ENCODE results near the gene TRAPPC3L.

TRAPPC3L gene

DNA sequence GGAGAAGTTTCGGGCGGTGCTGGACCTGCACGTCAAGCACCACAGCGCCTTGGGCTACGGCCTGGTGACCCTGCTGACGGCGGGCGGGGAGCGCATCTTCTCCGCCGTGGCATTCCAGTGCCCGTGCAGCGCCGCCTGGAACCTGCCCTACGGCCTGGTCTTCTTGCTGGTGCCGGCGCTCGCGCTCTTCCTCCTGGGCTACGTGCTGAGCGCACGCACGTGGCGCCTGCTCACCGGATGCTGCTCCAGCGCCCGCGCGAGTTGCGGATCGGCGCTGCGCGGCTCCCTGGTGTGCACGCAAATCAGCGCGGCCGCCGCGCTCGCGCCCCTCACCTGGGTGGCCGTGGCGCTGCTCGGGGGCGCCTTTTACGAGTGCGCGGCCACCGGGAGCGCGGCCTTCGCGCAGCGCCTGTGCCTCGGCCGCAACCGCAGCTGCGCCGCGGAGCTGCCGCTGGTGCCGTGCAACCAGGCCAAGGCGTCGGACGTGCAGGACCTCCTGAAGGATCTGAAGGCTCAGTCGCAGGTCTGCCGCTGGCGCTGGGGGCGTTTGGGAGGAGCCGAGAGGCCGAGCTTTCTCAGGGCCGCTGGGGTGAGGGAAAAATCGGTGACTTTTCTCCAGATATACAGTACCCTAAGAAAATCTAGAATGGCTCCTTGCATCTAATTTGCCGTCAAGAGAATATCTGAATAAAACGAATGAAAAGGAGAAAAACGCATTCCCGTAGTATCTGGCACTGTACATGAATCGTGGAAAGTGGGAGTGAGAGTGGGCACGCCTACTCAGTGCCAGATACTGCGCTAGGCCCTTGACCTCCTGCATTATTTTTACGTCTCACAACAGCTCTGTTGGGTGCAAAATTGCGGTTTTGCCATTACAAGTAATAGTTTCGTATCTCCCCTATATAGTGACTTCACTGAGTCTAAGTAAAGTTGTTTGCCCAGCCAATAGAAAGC lies 83.3 kb downstream of the TRAPPC3L start:
- DNase-seq = peak; percentile 17

DNA sequence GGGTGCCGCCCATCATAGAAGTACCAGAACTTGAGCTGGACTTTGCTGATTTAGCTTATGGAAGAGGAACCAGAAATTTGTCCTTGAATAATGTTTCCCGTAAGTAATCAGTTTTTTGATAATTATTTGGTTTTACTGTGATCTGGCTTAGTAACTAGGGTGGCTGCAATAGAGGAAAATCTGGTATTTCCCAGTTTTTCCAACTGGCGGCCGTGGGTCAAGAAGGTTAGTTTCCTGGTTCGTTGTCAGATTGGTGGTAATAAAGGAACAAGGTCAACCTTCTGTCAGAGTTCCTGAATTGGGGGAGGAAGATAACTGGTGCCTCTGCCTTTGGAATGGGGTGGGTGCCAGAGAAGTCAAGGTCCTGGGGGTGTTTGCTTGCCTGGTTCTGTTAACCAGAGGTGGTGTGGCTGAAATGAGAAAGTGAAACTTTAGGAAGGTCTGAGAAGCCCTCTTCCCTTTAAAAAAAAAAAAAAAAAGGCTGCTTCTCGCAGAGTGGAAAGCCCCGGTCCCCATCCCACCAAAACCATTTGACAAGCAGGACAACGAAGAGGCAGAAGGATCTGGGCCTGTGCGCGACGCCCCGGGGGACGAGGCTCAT lies 84.1 kb downstream of the TRAPPC3L start, which contains the start of gene CALHM6:
TSS of gene CALHM6 (plus strand) at position 45 of the 601 bp plus-strand sequence. CDS start at position 600, 555 bp downstream.
- DNase-seq = no peak

DNA sequence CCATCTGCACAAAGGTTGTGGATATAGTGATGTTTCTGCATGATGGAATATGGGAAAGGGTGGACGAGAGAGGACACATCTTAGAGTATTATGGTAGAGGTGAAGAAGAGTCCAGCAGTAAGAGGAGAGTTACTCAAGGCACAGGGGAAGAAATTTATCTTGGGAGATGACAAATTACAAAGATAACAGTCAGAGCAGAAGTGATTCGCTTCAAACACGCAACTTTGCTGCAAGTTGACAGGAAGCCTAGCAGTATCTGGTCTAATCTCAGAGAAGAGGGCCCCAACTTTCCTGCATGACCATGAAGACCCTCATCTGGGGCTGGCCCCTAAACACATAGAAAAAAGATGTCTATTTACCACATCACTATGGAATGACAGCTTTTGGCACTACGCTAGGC lies 85.6 kb downstream of the TRAPPC3L start:
- DNase-seq = no peak

DNA sequence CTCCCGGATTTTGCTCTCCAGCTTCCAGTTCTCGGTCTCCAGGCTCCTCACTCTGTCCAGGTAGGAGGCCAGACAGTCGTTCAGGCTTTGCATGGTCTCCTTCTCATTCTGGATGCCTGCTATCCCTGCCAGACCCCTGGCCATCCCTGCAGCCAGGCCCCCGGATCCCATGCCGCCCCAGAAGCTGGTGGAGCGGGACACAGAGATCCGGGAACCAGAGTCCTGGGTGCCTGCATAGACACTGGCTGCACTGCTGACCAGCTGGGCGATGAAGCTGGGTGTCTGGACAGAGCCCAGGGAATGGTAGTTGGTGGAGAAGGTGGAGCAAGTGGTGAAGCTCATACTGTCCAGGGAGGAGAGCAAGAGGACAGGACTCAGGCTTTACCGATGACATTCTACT lies 87.2 kb downstream of the TRAPPC3L start:
- no peak for DNase-seq

DNA sequence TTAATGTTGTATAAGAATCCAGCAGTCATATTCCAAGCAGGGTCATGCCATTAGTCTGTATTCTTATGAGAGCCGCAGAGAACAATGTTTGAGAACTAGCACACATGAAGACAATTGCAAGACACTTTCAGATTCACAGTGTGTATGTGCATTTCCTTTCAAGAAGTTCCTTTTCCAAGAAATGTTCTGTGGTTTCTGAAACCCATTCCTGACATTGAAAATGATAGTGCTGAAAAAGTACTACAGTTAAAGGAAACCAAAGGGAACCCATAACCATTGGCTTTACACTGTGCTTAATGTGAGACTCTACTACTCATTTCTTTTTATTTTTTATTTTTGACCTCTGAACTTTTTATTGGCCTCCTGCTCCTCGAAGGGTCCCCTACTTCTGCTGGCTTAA lies 88.6 kb downstream of the TRAPPC3L start:
- DNase-seq = no peak

DNA sequence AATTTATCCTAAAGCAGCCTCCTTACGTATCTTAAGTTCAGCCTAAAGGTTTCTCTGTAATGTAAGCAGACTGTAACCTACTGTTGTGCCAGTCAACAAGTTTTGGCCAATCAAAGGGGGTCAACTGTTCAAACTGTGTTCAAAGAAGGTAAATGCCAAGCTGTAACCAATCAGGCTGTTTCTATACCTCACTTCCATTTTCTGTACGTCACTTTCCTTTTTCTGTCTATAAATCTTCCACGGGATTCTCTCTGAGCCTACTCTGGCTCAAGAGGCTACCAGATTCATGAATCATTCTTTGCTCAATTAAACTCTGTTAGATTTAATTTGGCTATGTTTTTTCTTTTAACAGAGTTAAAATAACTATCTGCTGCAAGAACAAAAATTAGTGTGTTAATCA lies 89.4 kb downstream of the TRAPPC3L start:
- no peak for DNase-seq

DNA sequence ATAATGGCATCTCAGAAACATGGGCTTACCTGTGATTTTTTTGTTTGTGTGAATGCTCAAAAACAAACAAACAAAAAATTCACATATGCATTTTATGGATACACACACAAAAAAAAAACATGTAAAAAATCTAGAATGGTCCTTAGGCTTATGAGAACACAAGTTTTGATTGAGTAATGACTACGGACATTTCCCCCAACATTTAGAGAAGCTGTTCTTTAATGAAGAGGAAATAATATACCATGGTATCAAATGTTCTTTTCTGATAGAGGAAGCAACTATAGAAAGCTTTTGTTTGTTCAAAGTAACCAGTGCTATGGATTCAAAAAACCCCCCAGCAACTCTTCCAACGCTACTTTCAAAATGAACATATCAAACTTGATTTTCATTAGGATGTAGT lies 93.0 kb downstream of the TRAPPC3L start:
- DNase-seq = no peak

DNA sequence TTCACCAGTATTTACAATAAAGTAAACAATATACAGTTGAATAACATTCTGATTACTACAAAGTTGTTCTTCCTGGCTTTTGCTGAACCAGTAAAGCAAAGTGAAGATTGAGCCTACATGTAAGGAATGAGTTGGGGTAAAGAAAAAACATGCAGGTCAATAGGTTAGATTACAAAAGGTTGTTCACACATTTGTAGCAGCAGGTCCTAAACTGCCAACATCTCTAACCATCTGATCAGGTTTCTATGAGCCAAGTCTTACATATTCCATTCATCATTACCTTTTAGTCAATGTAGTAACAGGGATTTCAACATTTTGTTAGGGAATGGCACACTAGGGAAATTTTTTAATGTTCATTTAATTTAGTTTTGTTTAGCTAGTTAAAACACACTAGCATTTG lies 93.6 kb downstream of the TRAPPC3L start:
- DNase-seq = peak; percentile 6

DNA sequence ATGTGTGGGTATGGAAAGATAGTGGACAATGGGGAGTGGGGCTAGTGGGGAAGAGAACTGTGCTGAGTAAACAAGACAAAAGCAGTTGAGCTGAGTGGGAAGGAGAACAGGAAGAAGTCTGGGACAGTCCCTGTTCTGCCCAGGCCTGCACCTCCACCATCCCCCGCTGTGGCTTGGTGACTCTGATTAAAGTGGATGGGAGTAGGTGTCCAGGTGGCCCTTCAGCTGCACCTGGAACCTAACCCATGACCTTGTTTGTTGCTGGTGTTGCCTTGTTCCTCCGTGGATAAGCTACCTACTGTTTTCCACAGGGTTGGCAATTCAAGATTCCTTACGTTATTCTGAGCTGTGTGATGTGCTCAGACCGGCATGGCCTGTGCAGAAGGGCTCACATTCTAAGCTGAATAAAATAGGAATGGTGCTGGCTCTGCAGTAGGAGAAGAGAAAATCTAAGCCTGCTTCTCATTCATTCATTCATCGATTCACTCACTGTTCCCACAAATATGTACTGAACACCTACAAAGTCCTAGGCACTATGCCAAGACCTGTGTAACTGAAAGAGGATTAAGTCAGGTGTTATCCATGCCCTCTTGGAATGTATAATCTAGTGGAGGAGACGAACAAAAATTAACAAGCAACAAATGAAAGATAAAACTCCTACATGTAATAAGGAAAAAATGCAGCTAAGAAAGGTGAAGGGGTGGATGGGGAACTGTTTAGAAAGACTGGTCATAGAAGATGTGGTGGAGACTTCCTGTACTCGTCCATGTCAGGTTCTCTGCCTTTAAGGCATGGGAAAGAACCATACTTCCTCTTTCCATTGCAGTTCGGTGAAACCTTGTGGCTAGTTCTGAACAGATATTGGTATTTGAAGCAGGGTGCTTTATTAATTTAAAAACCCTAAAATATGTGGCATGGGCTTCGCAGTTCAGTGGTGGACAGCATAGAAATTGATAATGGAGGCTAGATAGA lies 94.4 kb downstream of the TRAPPC3L start:
- peak; percentile 6 for DNase-seq

DNA sequence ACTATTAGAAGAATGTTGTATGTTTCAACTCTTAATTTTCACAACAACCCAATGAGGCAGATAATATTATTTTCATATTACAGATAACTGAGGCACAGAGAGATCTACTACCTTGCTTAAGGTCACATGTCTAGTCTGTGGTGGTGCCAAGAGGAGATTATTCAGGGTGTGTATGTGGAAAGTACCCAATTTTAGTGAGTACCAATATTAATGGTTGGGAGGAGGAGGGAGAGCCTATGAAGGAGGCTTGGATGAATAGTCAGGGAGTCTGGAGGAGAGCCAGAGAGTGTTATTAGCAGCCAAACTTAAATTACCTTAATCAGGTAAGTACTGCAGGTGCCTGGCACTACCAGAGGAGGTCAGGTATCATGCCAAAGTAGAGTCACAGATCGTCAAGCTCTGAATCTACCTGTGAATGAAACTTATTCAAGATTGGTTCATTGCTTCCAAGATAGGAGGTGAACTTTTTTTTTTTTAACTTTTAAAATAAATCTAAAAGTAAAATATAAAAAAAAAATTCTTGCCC lies 95.2 kb downstream of the TRAPPC3L start:
- DNase-seq = no peak

DNA sequence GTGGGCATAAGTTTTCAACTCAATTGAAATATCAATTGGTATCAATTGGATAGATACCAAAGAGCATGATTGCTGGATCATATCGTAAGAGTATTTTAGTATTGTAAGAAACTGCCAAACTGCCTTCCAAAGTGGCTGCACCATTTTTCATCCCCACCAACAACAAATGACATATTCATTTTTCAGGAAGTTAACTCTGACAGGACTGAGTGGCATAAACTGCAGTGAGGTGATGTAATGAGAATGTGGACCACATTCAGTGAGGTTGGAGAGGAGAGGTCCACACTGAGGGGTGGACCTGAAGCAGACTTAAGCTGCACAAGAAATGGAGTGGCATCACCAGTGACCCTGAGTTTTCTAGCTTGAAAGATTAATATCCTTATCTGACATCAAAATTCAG lies 95.9 kb downstream of the TRAPPC3L start:
- DNase-seq = no peak

DNA sequence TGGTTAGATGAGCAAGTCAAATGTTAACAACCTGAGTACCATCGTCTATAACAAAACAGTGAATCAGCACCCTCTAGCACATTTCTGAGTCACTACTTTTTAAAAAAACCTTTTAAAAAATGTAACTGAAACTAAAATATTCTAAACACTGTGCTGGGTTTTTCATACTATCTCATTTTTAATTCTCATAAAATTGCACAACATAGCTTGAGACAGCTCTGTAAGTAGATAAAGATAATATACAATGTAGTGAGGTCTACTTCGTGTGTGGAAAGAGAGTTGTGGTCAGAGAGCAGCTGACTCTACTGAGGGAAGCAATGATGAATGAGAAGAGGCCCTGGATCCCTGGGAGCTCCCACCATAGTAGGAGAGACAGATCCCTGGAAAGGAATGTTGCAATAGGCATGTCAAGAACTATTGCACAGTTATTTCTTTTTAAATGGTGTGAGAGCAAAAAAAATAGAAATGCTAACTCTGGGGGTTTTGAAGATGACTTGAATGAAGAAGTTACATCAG lies 97.9 kb downstream of the TRAPPC3L start:
- DNase-seq = peak; percentile 93

DNA sequence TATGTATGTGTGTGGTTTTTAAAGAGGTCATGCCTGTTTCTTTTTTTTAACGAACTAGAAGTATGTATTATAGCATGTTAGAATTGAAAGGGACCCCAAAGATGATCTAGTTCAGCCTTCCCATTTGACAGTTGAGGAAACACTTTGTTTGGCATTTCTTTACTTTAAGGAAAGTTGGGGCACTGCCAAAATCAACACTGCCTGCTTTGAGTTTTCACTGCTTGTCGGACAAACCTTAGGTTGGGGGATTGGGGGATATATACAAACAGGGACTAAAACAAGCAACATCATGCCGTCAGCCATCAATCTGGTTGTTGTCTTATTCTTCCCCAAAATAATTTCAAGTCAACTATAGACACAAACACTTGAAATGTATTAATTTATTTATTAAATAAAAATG lies 98.4 kb downstream of the TRAPPC3L start:
- peak; percentile 55 for DNase-seq

DNA sequence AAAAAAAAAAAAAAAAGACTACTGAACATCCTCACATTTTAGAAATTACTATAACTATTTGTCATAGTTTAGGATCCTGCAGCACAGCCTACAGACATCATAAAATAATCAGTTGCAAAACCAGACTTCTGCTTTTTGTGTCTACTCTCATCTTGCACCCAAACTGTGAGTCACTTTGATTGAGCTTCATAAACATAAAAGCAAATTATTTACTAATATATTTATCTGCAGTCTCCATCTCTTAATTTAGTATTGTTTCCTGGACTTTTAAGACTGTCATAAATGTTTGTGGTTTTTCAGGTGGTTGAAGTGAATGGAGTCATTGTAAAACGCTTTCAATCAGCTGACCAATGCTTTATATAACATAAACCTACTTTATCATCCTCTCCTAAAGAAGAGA lies 99.1 kb downstream of the TRAPPC3L start:
- no peak for DNase-seq

DNA sequence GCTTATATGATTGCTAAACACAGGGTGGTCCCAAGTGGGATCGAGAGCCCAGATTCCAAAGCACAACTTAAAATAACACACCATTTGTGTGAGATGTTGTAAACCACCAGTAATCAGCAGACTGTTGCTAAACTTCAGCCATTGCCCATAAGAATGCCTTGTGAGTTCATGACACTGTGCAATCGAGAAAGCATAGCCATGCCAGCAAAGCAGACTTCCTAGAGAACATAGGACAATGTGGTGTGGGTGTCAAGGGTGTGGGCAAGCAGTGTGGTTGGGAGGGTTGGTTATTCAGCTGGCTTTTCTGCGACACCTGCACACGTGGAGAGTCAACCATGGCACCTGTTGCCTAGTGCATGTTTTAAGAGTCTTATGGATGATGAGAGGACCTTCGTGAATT lies 100.4 kb downstream of the TRAPPC3L start:
- DNase-seq = no peak

Measured in kidney glomerular epithelial cell (primary cell).